Measurements from ENCODE around the gene ERAP2. TPM values are rescaled to one million over a fixed set of nuclear protein-coding genes. Genes with fewer than 3 reads are reported as not detected.

Gene ERAP2
- total and polyA plus RNA-seq, 2 of the 13 experiments (the other 11 are each of a cell fraction or from before 2014, with no cell fraction given), result 12.8 to 16.6 TPM

GRCh38 chr5:96935559-96936430 lies 59.5 kb downstream of the ERAP2 start, which contains the start of gene LNPEP (continued):
- TF ChIP-seq ZNF142 (CRISPR knock-in tag; IDR thresholded peaks at IDR 0.05) (peak; percentile 99), ELF4 (CRISPR knock-in tag; IDR thresholded peaks at IDR 0.05; ENCODE audit: borderline replicate concordance) (peak; percentile 60; the same call in 1 of the 2 replicates), ZNF549 (CRISPR knock-in tag; IDR thresholded peaks at IDR 0.05) (no peak), POGK (CRISPR knock-in tag; conservative IDR thresholded peaks at IDR 0.05) (peak; percentile 89), DR1 (CRISPR knock-in tag; IDR thresholded peaks at IDR 0.05) (no peak), IKZF5 (CRISPR knock-in tag; IDR thresholded peaks at IDR 0.05) (peak; percentile 82), POLR2AphosphoS2 (IDR thresholded peaks at IDR 0.05; ENCODE audit: low read depth, low read length) (no peak), CREM (IDR thresholded peaks at IDR 0.05) (no peak), CREM (CRISPR knock-in tag; IDR thresholded peaks at IDR 0.05) (no peak), DNMT1 (CRISPR knock-in tag; IDR thresholded peaks at IDR 0.05) (0 out of 2 replicates have a peak, but pooled peaks have one; percentile 34), POLR2AphosphoS5 (IDR thresholded peaks at IDR 0.05; ENCODE audit: low read depth, low read length) (peak; percentile 49; the same call in 1 of the 2 replicates), ZFX (CRISPR knock-in tag; IDR thresholded peaks at IDR 0.05; ENCODE audit: low read depth) (peak; percentile 85), SP2 (CRISPR knock-in tag; IDR thresholded peaks at IDR 0.05) (peak; percentile 50), HES4 (CRISPR knock-in tag; IDR thresholded peaks at IDR 0.05; ENCODE audit: borderline replicate concordance) (no peak), TGIF2 (CRISPR knock-in tag; IDR thresholded peaks at IDR 0.05) (peak; percentile 80; the same call in 1 of the 2 replicates), ZNF335 (CRISPR knock-in tag; IDR thresholded peaks at IDR 0.05) (peak; percentile 77; the same call in 1 of the 2 replicates), FOSL1 (CRISPR knock-in tag; IDR thresholded peaks at IDR 0.05; ENCODE audit: borderline replicate concordance) (0 out of 2 replicates have a peak, but pooled peaks have one; percentile 17), ZNF775 (CRISPR knock-in tag; IDR thresholded peaks at IDR 0.05; ENCODE audit: borderline replicate concordance) (no peak)

All from HepG2 (cell line).